HepG2 (cell line): Measurements from ENCODE around the gene ESRRB. TPM values are rescaled to one million over a fixed set of nuclear protein-coding genes. Genes with fewer than 3 reads are reported as not detected.

Experiments used
- ATAC-seq: fragments of 200-7000 bp; cut with Tn5 transposase; 3 replicates; pipeline ENCODE4 v1.9.1; 2020; ENCODE audit warnings: mild to moderate bottlenecking, moderate library complexity
- BruUV-seq: library from RNA; stranded (reverse); fragments of 400-500 nt; replicated peaks from 2 replicates; lab custom pipeline; 2021; lab: Mats Ljungman, UMichigan
- CTCF ChIA-PET: fragments of 300-600 bp; formaldehyde crosslinking; extraction: SDS; loops from one replicate; lab custom pipeline; 2021; ENCODE audit warnings: low total read pairs, inconsistent platforms, low intra/inter-chr PET ratio; lab: Yijun Ruan, JAX
- POLR2A ChIA-PET: fragments of 350-600 bp; sonication (Branson Sonifier 250); formaldehyde crosslinking; loops from one replicate; lab custom pipeline; 2020; ENCODE audit warnings: antibody characterized with exemption, inconsistent platforms; lab: Yijun Ruan, JAX
- DNase-seq: peaks from one replicate; pipeline ENCODE4 v3.0.0-alpha.2; 2015; ENCODE audit warnings: low spot score
- FAIRE-seq: peaks from 3 replicates; lab custom pipeline; 2011; peaks lifted over from hg19 to GRCh38; lab: Jason Lieb, UNC
- H2AFZ ChIP-seq: one replicate; pipeline ENCODE4 v1.6.1; 2011; ENCODE audit warnings: low read length, inconsistent platforms
- H3K27ac ChIP-seq: fragments of 300-600 bp; 3 replicates; pipeline ENCODE4 v1.8.0; 2011; ENCODE audit warnings: mixed run types, mild to moderate bottlenecking, mixed read lengths, low read length, inconsistent platforms; ENCODE audit not compliant: insufficient read depth; ENCODE audit errors: extremely low read length
- H3K27me3 ChIP-seq, 2 experiments: fragments of 200-600 bp in 1 of 2; 2 replicates in 1 of 2; 3 replicates in 1 of 2; pipeline versions ENCODE4 v1.6.0 to v1.8.0; 2011; ENCODE audit warnings: low read length in 2 of 2, mild to moderate bottlenecking in 2 of 2, moderate library complexity in 2 of 2, inconsistent platforms in 1 of 2; ENCODE audit not compliant: insufficient read depth in 2 of 2, control insufficient read depth in 1 of 2
- H3K36me3 ChIP-seq, 2 experiments: fragments of 200-600 bp in 1 of 2; replicated peaks in 1 of 2; 2 replicates in 1 of 2; 3 replicates in 1 of 2; pipeline versions ENCODE4 v1.5.1 to v1.8.0; 2011; ENCODE audit warnings: low read length in 2 of 2, inconsistent platforms in 1 of 2; ENCODE audit not compliant: insufficient read depth in 2 of 2, control insufficient read depth in 1 of 2
- H3K4me1 ChIP-seq: 2 replicates; pipeline ENCODE4 v1.5.1; 2012; ENCODE audit warnings: low read length, inconsistent platforms; ENCODE audit not compliant: insufficient read depth
- H3K4me2 ChIP-seq: 2 replicates; pipeline ENCODE4 v1.6.0; 2011; ENCODE audit warnings: low read depth, low read length, inconsistent platforms
- H3K4me3 ChIP-seq, 3 experiments: fragments of 200-600 bp in 1 of 3; sonication (generic), shearing (Covaris generic) in 1 of 3; replicated peaks in 1 of 3; 2 replicates each; pipeline ENCODE4 v1.5.1; 2011 to 2016; ENCODE audit warnings: low read length in 3 of 3, inconsistent platforms in 2 of 3, low read depth in 2 of 3, mild to moderate bottlenecking in 2 of 3, control low read depth in 1 of 3, mixed read lengths in 1 of 3; ENCODE audit not compliant: insufficient read depth in 1 of 3
- H3K79me2 ChIP-seq: one replicate; pipeline ENCODE4 v1.6.1; 2011; ENCODE audit warnings: low read length, inconsistent platforms; ENCODE audit not compliant: insufficient read depth
- H3K9ac ChIP-seq: 2 replicates; pipeline ENCODE4 v1.6.0; 2011; ENCODE audit warnings: mild to moderate bottlenecking, low read depth, low read length, inconsistent platforms; ENCODE audit not compliant: insufficient read depth
- H3K9me3 ChIP-seq: 2 replicates; pipeline ENCODE4 v1.5.1; 2012; ENCODE audit warnings: mild to moderate bottlenecking, low read length
- H4K20me1 ChIP-seq: 2 replicates; pipeline ENCODE4 v1.6.0; 2011; ENCODE audit warnings: inconsistent platforms, mild to moderate bottlenecking, low read length, moderate library complexity; ENCODE audit not compliant: insufficient read depth
- HDAC2 ChIP-seq: sonication (generic); formaldehyde crosslinking; IDR thresholded peaks from 2 replicates; pipeline ENCODE4 v1.4.0; 2020; ENCODE audit warnings: missing genetic modification reagents
- NCOA5 ChIP-seq: sonication (generic); formaldehyde crosslinking; IDR thresholded peaks from 2 replicates; pipeline ENCODE4 v1.4.0; 2020; ENCODE audit warnings: missing genetic modification reagents
- SMC3 ChIP-seq: IDR thresholded peaks from 2 replicates; pipeline ENCODE4 v1.6.1; 2011; ENCODE audit warnings: low read length, improper control_type of control experiment
- TARDBP ChIP-seq: sonication (generic); formaldehyde crosslinking; IDR thresholded peaks from 2 replicates; pipeline ENCODE4 v1.8.0; 2022; ENCODE audit warnings: mild to moderate bottlenecking, missing genetic modification reagents
- TCF12 ChIP-seq, 2 experiments: fragments of 450-650 bp in 1 of 2; sonication (generic) in 1 of 2; formaldehyde crosslinking in 1 of 2; IDR thresholded peaks; 2 replicates each; pipeline versions ENCODE4 v1.6.1 to v1.8.0; 2017 to 2022; ENCODE audit warnings: antibody characterized with exemption in 1 of 2, mild to moderate bottlenecking in 1 of 2, missing genetic modification reagents in 1 of 2, moderate library complexity in 1 of 2
- ZBTB8A ChIP-seq: sonication (generic); formaldehyde crosslinking; IDR thresholded peaks from 2 replicates; pipeline ENCODE4 v1.4.0; 2020; ENCODE audit warnings: mild to moderate bottlenecking, low read depth, missing genetic modification reagents, borderline replicate concordance
- ZNF251 ChIP-seq: sonication (generic); formaldehyde crosslinking; IDR thresholded peaks from 2 replicates; pipeline ENCODE4 v1.9.0; 2021; ENCODE audit warnings: mild to moderate bottlenecking, missing genetic modification reagents
- WGBS: methylation state at CpG from one replicate; pipeline ENCODE4 v1.1.6; 2017; ENCODE audit warnings: low lambda C conversion rate; 5-methylcytosine and 5-hydroxymethylcytosine counted together
- in situ Hi-C: cut with HindIII; loops from 2 replicates; pipeline ENCODE4 v1.10.0; 2017; ENCODE audit warnings: low pct_unique_long_range_greater_than_20kb; ENCODE audit not compliant: extremely low pct_ligation_motif_present
- intact Hi-C: fragments of 100-400 bp; cut with micrococcal nuclease; formaldehyde crosslinking; loops from one replicate; pipeline ENCODE4 v1.10.0; 2022; ENCODE audit not compliant: unreplicated experiment
- polyA plus RNA-seq, 8 experiments: library from polyadenylated mRNA; depleted of rRNA in 3 of 8; stranded (reverse) in 7 of 8; unstranded in 1 of 8; fragments of >200 nt; fragmentation: Illumina TruSeq in 4 of 8; extraction: Trizol in 4 of 8; gene quantifications; 2 replicates each; pipeline versions ENCODE4 v1.2.1 to v1.2.3, GENCODE V29; 2011 to 2016; ENCODE audit warnings: low read depth in 4 of 8, missing spikeins in 1 of 8, mixed read lengths in 1 of 8; ENCODE audit not compliant: insufficient read depth in 1 of 8
- total RNA-seq, 5 experiments: library from RNA; depleted of rRNA; stranded (reverse); fragments of >200 nt; fragmentation: Illumina TruSeq; extraction: Trizol; gene quantifications; 2 replicates each; pipeline ENCODE4 v1.2.3, GENCODE V29; 2016; ENCODE audit warnings: low read depth in 1 of 5
- TF ChIP-seq, protein P1 (sequence below): sonication (generic); formaldehyde crosslinking; IDR thresholded peaks from 2 replicates; pipeline ENCODE4 v1.5.0; 2020; ENCODE audit warnings: missing genetic modification reagents
- TF ChIP-seq, protein P2 (sequence below): sonication (generic); formaldehyde crosslinking; IDR thresholded peaks from 2 replicates; pipeline ENCODE4 v1.5.0; 2020; ENCODE audit warnings: mild to moderate bottlenecking, missing genetic modification reagents

The ESRRB gene
- total and polyA plus RNA-seq, 2 of the 13 experiments (the other 11 are each of a cell fraction or from before 2014, with no cell fraction given): 0.04 to 0.33 TPM

- peak; percentile 49; the same call in 1 of the 2 replicates for TF ChIP-seq SMC3
- no peak for TF ChIP-seq TCF12 (IDR thresholded peaks at IDR 0.05)
- no peak for TF ChIP-seq TCF12 (CRISPR knock-in tag; IDR thresholded peaks at IDR 0.05)
- TF ChIP-seq, protein P1, sequence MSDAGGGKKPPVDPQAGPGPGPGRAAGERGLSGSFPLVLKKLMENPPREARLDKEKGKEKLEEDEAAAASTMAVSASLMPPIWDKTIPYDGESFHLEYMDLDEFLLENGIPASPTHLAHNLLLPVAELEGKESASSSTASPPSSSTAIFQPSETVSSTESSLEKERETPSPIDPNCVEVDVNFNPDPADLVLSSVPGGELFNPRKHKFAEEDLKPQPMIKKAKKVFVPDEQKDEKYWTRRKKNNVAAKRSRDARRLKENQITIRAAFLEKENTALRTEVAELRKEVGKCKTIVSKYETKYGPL (CRISPR knock-in tag): peak; percentile 89; the same call in 1 of the 2 replicates
- TF ChIP-seq, all 625 proteins: peak for 6
These were observed 138.5 kb downstream of the ESRRB start (continued) for GRCh38 chr14:76514213-76514998.

DNA sequence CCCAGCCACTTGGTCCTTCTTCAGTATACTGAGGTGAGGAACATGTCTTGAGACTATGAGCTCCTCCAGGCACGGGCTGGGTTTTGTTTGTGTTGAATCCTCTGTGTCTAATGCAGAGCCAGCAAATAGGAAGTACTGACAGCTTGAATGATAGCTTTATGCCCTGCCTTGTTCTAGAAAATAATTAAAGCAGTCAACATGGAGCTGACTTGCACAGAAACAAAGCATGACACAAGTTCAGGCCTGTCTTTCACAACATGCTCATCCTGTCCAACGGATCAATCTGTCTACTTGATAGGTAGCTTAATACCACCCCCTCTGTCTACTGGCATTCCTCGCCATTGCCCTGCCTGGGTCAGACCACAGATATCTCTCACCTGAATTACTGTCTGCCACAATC lies 140.9 kb downstream of the ESRRB start:
- no peak for DNase-seq
- H2AFZ ChIP-seq: no peak overlapping the region
- CTCF ChIA-PET: no interaction called here
- intact Hi-C loops (no loop called here), in situ Hi-C loops (no loop called here)
- H3K4me2 ChIP-seq: no peak overlapping the region
- no peak for ATAC-seq
- no peaks in the 10 kb centered on the region for H3K4me1 ChIP-seq
- H4K20me1 ChIP-seq: no peaks in the 10 kb centered on the region
- no peak overlapping the region for H3K4me3 ChIP-seq
- WGBS: 0% methylated on average over 2 of the region's 3 CpGs
- no peaks in the 10 kb centered on the region for H3K36me3 ChIP-seq
- H3K9ac ChIP-seq: no peak overlapping the region
- FAIRE-seq: no peak
- H3K79me2 ChIP-seq: no peaks in the 10 kb centered on the region
- no peaks in the 10 kb centered on the region for H3K9me3 ChIP-seq
- BruUV-seq: no TSS peak
- peaks cover 0 to 13% of the 10 kb centered on the region in 2 experiments; a peak in 2 of 5 replicates for H3K27me3 ChIP-seq
- TF ChIP-seq HDAC2 (CRISPR knock-in tag): no peak
- no peak for TF ChIP-seq ZBTB8A (CRISPR knock-in tag)
- TF ChIP-seq ZNF251 (CRISPR knock-in tag): no peak
- TF ChIP-seq TARDBP: no peak
- TF ChIP-seq, protein P2, sequence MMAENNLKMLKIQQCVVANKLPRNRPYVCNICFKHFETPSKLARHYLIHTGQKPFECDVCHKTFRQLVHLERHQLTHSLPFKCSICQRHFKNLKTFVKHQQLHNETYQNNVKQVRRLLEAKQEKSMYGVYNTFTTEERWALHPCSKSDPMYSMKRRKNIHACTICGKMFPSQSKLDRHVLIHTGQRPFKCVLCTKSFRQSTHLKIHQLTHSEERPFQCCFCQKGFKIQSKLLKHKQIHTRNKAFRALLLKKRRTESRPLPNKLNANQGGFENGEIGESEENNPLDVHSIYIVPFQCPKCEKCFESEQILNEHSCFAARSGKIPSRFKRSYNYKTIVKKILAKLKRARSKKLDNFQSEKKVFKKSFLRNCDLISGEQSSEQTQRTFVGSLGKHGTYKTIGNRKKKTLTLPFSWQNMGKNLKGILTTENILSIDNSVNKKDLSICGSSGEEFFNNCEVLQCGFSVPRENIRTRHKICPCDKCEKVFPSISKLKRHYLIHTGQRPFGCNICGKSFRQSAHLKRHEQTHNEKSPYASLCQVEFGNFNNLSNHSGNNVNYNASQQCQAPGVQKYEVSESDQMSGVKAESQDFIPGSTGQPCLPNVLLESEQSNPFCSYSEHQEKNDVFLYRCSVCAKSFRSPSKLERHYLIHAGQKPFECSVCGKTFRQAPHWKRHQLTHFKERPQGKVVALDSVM (CRISPR knock-in tag): no peak
- TF ChIP-seq NCOA5 (CRISPR knock-in tag): no peak
- no peak overlapping the region for H3K27ac ChIP-seq
- POLR2A ChIA-PET: no interaction called here
